ENCODE measurements around the gene HPCAL1.

- no peak for TF ChIP-seq CTCF (IDR thresholded peaks at IDR 0.05; ENCODE audit: extremely low read depth in 1 of 2, insufficient read depth in 1 of 2, low read depth in 1 of 2, low read length in 2 of 2)
- TF ChIP-seq EZH2 (IDR thresholded peaks at IDR 0.05; ENCODE audit: borderline replicate concordance, low read depth, low read length, severe bottlenecking): no peak
- TF ChIP-seq POLR2A (IDR thresholded peaks at IDR 0.05; ENCODE audit: low read depth, low read length): no peak
- peak; percentile 23 for TF ChIP-seq JUN (IDR thresholded peaks at IDR 0.05; ENCODE audit: borderline replicate concordance, insufficient read depth, insufficient read length, low read depth)
- TF ChIP-seq GATA2 (IDR thresholded peaks at IDR 0.05; ENCODE audit: insufficient read depth, insufficient read length, low read depth, low read length): no peak
Measured at GRCh38 chr2:10440736-10441135, 138.0 kb downstream of the HPCAL1 start.

Measured in endothelial cell of umbilical vein (primary cell).